Lower leg skin (tissue), 3 donors: Measurements from ENCODE around the gene FAM162A.

Experiments
- POLR2A ChIP-seq, 2 donors: fragments of 450-650 bp; IDR thresholded peaks; one replicate each; pipeline ENCODE4 v1.6.1; 2016 to 2017; ENCODE audit warnings: antibody characterized with exemption in 2 of 2, mild to moderate bottlenecking in 1 of 2, moderate library complexity in 1 of 2
- TF ChIP-seq, protein P1 (sequence below), 3 donors: fragments of 450-650 bp; IDR thresholded peaks; one replicate each; pipeline ENCODE4 v1.5.1; 2016; ENCODE audit warnings: antibody characterized with exemption in 3 of 3, mild to moderate bottlenecking in 3 of 3, moderate library complexity in 2 of 3

- TF ChIP-seq, protein P1, sequence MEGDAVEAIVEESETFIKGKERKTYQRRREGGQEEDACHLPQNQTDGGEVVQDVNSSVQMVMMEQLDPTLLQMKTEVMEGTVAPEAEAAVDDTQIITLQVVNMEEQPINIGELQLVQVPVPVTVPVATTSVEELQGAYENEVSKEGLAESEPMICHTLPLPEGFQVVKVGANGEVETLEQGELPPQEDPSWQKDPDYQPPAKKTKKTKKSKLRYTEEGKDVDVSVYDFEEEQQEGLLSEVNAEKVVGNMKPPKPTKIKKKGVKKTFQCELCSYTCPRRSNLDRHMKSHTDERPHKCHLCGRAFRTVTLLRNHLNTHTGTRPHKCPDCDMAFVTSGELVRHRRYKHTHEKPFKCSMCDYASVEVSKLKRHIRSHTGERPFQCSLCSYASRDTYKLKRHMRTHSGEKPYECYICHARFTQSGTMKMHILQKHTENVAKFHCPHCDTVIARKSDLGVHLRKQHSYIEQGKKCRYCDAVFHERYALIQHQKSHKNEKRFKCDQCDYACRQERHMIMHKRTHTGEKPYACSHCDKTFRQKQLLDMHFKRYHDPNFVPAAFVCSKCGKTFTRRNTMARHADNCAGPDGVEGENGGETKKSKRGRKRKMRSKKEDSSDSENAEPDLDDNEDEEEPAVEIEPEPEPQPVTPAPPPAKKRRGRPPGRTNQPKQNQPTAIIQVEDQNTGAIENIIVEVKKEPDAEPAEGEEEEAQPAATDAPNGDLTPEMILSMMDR (IDR thresholded peaks at IDR 0.05), result no peak
- no peak for TF ChIP-seq POLR2A (IDR thresholded peaks at IDR 0.05)
These were observed 9.9 kb upstream of the FAM162A start for GRCh38 chr3:122374034-122374433.
